ENCODE results near the gene CCAR1.
"Not testable (repeated sequence)": the region's sequence is repeated elsewhere in the genome, so short reads cannot be mapped to it uniquely, and the experiment has no call there.

The CCAR1 gene, protein sequence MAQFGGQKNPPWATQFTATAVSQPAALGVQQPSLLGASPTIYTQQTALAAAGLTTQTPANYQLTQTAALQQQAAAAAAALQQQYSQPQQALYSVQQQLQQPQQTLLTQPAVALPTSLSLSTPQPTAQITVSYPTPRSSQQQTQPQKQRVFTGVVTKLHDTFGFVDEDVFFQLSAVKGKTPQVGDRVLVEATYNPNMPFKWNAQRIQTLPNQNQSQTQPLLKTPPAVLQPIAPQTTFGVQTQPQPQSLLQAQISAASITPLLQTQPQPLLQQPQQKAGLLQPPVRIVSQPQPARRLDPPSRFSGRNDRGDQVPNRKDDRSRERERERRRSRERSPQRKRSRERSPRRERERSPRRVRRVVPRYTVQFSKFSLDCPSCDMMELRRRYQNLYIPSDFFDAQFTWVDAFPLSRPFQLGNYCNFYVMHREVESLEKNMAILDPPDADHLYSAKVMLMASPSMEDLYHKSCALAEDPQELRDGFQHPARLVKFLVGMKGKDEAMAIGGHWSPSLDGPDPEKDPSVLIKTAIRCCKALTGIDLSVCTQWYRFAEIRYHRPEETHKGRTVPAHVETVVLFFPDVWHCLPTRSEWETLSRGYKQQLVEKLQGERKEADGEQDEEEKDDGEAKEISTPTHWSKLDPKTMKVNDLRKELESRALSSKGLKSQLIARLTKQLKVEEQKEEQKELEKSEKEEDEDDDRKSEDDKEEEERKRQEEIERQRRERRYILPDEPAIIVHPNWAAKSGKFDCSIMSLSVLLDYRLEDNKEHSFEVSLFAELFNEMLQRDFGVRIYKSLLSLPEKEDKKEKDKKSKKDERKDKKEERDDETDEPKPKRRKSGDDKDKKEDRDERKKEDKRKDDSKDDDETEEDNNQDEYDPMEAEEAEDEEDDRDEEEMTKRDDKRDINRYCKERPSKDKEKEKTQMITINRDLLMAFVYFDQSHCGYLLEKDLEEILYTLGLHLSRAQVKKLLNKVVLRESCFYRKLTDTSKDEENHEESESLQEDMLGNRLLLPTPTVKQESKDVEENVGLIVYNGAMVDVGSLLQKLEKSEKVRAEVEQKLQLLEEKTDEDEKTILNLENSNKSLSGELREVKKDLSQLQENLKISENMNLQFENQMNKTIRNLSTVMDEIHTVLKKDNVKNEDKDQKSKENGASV

DNA sequence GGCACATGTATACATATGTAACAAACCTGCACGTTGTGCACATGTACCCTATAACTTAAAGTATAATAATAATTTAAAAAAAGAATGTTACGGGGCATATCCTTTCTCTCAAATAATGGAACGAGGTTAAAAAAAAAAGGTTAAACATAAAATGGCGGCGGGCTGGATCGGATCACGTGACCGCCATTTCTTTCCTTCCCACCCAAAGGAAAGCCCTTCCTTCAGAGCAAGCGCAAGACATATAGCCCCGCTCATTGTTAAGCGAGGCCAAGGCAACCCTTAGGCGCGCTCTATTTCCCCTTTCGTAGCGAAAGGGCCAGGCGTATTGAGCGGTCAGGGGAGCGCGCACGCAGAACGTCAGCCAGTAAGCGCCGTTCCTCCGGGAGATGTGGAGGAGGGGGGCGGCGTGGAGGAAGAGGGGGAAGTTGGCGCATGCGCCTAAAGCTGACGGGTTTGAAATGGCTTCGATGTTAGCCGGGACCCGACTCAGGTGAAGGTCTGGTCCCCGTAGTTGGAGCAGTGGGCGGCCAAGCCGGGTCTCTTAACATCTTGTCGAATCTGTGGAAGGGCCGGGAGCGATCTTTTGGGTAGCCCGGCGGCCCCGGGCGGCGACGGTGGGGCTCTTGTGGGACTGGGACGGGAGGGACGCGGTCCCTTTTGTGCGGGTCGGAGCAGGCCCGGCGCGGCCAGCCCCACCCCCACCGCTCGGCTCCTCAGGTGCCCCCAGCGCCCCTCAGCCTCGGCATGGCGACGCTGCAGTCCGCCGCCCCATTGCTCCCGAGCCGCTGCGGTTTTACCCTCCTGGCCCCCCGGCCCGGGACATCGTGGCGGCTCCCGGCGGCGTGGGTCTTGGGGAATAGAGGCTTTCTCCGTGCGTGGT lies at the start of gene CCAR1:
Gene CCAR1 (plus strand): TSS at position 447 of the 880 bp plus-strand sequence. CDS start 1,266 bp downstream, outside the sequence.
- DNase-seq (ENCODE audit: low read depth): peak; percentile 99

DNA sequence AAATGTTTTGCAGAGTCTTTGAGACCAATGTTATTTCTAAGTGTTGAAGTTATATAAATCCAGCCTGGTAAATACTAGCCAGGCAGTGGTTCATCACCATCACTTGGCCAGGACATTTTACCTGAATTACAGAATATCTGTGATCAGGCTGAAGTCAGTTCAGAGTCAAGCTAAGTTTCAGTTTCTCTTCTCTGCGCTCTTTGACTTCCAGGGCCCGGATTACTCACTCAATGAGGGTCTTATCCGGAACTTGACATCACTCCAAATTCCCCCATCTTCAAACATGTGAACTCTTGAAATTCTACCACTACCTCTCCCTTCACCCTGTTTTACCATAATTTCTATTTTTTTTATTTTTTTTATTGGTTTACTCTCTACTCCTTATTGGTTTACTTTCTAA lies 36.6 kb upstream of the CCAR1 start:
- no peak for DNase-seq (ENCODE audit: low read depth)

DNA sequence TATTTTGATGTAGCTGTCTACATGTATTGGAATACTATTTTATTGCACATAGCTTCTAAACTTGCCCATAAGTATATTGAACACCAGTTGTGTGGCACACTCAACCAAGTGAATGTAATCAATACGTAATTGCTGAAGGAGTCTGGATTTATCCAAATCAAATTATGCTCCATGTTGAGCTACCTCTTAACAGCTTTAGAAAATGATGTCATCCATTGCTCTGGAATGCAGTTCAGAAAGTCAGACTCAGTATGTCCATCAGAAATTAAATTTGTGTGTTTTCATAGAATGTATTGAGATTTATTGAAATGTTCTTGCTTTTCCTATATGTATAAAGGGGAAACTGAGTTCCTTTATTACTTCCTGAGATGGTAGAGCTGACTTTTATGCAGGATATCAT lies 25.0 kb upstream of the CCAR1 start:
- DNase-seq (ENCODE audit: low read depth): peak; percentile 9

DNA sequence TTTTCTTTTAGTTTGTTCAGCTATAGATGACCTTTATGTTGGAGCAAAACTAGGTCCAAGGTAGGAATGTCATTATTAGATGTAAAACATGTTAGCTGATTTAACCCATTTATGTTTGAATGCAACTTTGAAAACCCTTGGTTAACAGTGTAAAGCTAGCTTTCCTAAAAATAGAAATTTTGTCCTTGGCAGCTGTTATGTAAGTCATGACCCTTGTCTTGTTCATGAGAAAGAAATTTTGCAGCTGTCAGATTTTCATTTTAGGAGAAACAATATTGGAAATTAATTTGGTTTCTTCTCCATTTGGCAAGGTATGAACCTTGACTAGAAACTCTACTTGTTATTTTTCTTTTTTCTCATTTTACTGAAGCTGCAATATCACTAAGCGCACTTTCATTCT lies 23.9 kb upstream of the CCAR1 start:
- no peak for DNase-seq (ENCODE audit: low read depth)

DNA sequence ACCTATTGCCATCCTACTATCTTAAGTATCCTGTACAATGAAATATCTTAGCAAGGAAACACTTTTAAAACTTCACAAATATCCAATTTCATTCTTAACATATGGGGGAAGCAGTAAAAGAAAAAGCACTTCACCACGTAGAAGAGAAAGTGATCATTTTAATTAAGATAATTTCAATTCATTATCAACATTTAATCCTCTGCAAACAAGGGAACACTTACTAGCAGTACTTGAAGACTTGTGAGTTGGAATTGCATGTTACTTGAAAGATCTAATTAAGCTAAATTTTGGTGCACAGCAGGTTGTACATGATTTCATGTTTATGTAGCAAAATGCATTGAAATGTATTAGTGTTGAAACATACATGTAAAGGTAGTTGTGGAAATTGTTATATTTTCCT lies 20.8 kb upstream of the CCAR1 start:
- DNase-seq (ENCODE audit: low read depth): no peak

DNA sequence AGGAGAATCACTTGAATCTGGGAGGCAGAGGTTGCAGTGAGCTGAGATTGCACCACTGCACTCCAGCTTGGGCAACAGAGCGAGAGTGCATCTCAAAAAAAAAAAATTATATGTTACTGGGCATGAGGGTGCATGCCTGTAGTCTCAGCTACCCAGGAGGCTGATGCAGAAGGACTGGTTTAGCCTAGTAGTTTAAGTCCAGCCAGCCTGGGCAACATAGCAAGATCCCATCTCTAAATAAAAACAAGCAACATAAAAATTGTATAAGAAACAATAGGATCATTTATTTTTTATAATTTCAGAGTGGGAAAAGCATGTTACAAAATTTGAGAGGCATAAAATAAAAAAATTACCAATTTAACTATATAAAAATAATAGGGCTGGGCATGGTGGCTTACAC lies 15.5 kb upstream of the CCAR1 start:
- DNase-seq (ENCODE audit: low read depth): no peak

DNA sequence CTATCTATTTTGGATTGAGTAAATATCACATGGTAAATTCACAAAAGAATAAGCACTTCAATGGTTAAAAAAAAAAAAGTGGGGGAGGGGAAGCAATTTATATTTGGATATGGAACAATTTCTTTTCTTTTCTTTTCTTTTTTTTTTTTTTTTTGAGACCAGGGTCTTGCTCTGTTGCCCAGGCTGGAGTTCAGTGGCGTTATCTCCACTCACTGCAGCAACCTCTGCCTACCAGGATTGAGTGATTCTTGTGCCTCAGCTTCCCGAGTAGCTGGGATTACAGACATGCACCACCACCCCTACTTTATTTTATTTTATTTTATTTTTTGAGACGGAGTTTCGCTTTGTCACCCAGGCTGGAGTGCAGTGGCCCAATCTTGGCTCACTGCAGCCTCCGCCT lies 12.1 kb upstream of the CCAR1 start:
- not testable (repeated sequence) for DNase-seq (ENCODE audit: low read depth)

DNA sequence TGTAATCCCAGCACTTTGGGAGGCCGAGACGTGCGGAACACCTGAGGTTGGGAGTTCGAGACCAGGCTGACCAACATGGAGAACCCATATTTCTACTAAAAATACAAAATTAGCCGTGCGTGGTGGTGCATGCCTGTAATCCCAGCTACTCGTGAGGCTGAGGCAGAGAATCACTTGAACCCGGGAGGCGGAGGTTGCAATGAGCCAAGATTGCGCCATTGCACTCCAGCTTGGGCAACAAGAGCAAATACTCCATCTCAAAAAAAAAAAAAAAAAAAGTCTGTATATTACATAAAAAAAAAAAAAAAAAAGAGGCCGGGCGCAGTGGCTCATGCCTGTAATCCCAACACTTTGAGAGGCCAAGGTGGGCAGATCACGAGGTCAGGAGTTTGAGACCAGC lies 8.0 kb upstream of the CCAR1 start:
- DNase-seq (ENCODE audit: low read depth): not testable (repeated sequence)

DNA sequence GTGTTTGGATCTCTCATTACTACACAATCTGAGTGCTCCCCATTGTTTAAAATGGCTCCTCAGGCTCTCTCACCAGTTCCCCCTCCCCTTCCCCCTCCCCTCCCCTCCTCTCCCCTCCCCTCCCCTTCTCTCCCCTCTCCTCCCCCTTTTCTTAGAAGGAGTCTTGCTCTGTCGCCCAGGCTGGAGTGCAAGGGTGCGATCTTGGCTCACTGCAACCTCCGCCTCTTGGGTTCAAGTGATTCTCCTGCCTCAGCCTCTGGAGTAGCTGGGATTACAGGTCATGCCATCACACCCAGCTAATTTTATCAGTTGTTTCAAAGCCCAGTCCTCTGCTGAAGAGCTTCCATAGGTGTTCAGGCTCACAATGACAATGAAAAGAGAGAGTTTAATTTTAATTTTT lies 3.6 kb upstream of the CCAR1 start:
- no peak for DNase-seq (ENCODE audit: low read depth)

DNA sequence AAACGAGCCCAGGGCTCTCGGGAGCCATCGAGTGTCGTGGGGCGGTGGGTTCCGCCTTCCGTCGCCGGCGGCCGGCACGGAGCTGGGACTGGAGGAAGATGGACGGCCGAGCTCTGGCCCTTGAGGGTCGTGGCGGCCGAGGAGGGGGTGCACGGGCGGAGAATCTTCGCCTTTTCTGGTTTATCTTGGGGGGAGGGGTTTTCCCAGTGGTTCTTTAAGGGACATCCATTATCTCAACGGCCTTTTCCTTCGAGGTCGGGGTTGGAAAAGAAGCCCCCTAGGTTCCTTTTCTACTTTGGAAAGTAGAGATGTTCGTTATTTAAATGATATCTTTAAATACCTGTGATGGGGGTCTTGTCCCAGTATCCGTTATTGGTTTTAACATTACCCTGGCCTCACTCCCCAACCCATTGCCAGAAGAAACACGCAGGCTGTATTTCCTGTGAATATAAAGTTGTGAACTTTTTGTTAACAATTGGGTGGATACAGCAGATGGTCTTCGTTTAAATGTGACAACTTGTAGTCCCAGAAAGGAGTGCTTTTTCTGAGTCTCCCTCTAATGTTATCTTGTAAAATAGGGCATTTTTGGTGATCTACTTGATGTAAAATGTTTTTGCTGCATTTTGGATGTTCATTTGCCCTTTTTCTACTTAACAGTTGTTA lies 765 bp downstream of the CCAR1 start:
- peak; percentile 5 for DNase-seq (ENCODE audit: low read depth)

DNA sequence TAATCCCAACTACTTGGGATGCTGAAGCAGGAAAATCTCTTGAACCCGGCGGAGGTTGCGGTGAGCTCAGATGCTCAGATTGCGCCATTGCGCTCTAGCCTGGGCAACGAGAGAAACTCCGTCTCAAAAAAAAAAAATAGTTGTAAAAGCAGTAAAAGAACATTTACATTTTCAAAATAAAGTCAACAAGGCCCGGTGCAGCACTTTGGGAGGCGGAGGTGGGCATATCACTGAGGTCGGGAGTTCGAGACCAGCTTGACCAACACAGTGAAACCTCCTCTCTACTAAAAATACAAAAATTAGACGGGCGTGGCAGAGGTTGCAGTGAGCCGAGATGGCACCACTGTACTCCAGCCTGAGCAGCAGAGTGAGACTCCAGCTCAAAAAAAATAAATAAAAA lies 4.0 kb downstream of the CCAR1 start:
- DNase-seq (ENCODE audit: low read depth): no peak

DNA sequence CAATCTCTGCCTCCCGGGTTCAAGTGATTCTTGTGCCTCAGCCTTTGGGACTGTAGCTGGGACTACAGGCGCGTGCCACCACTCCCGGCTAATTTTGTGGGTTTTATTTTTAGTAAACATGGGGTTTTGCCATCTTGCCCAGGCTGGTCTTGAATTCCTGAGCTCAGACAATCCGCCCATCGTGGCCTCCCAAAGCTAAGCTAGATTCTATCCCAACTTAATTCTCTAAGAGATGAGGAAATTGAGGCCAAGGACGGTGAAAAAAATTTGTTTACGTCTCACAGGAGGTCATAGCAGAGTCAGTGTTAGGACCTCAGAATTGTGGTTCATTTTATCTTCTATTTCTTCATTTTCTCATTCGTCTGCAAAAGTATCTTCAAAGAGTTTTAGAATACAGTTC lies 6.1 kb downstream of the CCAR1 start:
- DNase-seq (ENCODE audit: low read depth): peak; percentile 5

DNA sequence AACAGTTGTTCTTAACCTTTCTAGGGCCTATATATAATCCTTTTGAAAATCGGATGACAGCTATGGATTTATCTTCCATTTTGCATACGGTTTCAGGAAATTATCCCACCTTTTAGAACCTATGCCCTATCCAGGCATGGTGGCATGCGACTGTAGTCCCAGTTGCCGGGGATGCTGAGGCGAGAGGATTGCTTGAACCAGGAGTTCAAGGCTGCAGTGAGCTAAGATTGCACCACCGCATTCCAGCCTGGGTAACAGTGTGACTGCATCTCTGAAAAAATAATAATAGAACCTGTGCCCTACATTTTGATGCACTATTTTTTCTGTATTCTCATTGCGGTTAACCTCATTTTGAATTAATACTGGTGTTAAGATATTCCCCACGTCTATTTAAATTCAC lies 11.6 kb downstream of the CCAR1 start:
- peak; percentile 5 for DNase-seq (ENCODE audit: low read depth)

DNA sequence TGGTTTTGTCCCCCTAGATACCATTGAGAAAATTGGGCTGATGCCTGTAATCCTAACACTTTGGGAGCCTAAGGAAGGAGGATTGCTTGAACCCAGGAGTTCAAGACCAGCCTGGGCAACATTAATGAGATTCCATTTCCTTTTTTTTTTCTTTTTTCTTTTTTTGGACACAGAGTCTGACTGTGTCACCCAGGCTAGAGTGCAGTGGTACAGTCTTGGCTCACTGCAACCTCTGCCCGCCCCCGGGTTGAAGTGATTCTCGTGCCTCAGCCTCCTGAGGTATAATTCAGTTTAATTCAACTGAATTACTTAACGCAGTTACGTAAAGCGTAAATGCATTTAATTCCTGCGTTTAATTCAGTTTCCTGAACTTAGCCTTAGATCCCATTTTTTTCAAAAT lies 13.3 kb downstream of the CCAR1 start:
- DNase-seq (ENCODE audit: low read depth): no peak

DNA sequence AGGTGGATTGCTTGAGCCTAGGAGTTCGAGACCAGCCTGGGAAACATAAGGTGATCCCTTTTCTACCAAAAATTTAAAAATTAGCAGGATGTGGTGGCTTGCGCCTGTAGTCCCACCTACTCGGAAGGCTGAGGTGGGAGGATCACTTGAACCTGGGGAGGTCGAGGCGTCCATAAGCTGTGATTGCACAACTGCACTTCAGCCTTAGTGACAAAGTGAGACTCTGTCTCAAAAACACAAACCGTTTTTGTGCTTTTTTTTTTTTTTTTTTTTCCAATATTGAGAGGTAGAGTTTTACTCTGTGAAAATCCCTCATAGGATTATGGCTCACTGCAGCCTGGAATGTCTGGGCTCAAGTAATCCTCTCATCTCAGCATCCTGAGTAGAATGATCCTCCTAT lies 14.1 kb downstream of the CCAR1 start:
- no peak for DNase-seq (ENCODE audit: low read depth)

DNA sequence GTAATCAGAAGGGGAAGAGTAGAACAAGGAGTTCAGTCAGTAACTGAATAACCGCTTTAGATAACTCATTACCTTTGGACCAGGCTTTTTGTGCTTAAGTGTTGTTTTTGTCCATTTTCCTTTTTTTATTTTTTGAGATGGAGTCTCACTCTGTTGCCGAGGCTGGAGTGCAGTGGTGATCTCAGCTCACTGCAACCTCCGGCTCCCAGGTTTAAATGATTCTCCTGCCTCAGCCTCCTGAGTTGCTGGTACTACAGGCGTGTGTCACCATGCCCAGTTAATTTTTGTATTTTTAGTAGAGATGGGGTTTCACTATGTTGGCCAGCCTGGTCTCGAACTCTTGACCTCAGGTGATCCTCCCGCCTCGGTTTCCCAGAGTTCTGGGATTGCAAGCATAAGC lies 14.7 kb downstream of the CCAR1 start:
- DNase-seq (ENCODE audit: low read depth): not testable (repeated sequence)

DNA sequence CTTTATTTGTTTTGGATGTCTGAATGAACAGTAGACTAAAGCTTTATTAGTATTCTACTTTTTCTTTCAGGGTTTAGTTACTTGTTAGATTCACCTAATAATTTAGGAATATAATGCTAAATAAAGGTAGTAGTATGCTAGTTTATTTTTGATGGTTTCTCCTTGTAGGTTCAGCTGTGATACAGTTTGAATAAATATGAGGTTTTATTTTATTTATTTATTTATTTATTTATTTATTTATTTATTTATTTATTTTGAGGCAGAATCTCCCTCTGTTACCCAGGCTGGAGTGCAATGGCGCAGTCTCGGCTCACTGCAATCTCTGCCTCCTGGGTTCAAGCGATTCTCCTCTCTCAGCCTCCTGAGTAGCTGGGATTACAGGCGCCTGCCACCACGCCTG lies 19.6 kb downstream of the CCAR1 start:
- not testable (repeated sequence) for DNase-seq (ENCODE audit: low read depth)

DNA sequence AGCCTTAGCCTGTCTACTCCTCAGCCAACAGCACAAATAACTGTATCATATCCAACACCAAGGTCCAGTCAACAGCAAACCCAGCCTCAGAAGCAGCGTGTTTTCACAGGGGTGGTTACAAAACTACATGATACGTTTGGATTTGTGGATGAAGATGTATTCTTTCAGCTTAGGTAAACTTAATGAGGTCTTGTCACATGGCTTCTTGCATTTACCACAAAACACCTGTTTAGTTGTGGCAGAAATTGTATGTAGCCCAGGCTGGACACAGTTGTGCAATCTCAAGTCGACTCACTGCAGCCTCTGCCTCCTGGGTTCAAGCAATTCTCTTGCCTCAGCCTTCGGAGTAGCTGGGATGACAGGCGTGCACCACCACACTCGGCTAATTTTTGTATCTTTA lies 21.4 kb downstream of the CCAR1 start:
- no peak for DNase-seq (ENCODE audit: low read depth)

DNA sequence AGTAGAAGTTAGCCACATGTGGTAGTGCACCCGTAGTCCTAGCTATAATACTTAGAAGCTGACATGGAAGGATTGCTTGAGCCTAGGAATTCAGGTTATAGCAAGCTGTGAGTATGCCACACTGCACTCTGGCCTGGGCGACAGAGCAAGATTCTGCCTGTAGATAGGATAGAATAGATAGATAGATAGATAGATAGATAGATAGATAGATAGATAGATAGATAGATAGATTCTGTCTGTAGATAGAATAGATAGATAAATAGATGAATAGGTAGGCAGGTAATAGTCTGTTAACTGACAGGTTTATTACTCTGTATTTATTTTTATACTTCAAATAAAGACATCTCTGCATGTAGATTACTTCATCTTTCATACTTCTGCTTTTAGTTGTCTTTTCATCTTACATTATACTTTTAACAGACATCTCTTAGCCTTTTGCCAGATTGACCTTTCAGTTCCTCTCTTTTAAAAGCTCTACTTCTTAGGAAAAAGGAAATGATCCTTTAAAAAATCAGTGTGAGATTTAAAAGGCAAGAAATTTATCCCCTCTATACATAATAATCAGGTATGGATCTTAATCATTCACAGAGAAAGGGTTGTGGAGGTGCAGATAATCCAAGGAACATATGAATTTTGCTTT lies 31.8 kb downstream of the CCAR1 start:
- DNase-seq (ENCODE audit: low read depth): no peak

DNA sequence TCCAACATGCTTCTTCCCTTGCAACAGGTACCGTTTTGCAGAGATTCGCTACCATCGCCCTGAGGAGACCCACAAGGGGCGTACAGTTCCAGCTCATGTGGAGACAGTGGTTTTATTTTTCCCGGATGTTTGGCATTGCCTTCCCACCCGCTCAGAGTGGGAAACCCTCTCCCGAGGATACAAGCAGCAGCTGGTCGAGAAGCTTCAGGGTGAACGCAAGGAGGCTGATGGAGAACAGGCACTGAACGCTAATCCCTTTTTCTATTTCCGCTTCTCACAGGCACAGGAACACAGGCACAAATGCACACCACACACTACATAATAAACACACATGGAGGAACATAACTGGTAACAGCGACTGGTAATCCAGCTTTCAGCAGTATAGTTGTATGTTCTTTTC lies 35.2 kb downstream of the CCAR1 start:
- DNase-seq (ENCODE audit: low read depth): no peak

DNA sequence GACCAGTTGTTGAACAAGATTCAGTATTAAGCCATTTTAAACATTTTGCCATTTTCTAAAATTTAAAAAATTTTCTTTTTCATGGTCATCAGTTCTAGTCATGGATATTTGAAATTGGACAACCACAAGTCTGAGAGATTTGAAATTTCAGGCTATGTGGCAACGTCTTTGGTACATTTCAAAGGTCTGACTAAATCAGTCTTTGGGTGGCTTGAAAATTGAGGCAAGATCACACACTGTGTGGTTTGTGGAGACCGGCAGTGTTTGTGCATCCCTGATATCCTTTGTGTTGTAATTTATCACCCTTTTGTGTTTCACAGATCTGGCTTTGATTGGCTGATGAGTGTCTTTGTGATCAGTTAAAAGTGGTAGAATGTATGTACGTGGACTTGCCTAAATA lies 35.7 kb downstream of the CCAR1 start:
- peak; percentile 20 for DNase-seq (ENCODE audit: low read depth)
